ENCODE measurements around the gene NSDHL.
"Not testable (repeated sequence)": the region's sequence is repeated elsewhere in the genome, so short reads cannot be mapped to it uniquely, and the experiment has no call there.

The NSDHL gene

DNA sequence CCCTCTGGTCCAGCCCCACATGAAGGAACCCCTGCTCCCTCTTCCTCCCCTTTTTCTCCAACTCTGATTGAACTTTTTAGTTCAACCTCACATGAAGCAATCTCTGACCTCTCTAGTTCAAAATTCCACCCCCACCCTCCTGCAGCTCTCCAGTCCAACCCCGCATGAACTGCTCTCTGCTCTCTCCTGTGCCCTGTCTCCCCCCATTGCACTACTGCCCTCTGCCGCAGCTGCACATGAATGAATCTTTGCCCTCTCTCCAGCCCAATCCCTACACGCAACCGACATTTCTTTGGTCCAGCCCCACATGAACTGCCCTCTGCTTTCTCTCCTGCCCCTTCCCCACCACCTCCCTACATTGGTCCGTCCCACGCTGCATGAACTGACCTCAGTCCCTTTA, 7.2 kb upstream of the NSDHL start:
- no peak for DNase-seq (ENCODE audit: low read depth)
- no peak overlapping the region for H3K4me3 ChIP-seq (ENCODE audit: low read depth, low read length)
- TF ChIP-seq, protein P1, sequence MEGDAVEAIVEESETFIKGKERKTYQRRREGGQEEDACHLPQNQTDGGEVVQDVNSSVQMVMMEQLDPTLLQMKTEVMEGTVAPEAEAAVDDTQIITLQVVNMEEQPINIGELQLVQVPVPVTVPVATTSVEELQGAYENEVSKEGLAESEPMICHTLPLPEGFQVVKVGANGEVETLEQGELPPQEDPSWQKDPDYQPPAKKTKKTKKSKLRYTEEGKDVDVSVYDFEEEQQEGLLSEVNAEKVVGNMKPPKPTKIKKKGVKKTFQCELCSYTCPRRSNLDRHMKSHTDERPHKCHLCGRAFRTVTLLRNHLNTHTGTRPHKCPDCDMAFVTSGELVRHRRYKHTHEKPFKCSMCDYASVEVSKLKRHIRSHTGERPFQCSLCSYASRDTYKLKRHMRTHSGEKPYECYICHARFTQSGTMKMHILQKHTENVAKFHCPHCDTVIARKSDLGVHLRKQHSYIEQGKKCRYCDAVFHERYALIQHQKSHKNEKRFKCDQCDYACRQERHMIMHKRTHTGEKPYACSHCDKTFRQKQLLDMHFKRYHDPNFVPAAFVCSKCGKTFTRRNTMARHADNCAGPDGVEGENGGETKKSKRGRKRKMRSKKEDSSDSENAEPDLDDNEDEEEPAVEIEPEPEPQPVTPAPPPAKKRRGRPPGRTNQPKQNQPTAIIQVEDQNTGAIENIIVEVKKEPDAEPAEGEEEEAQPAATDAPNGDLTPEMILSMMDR (IDR thresholded peaks at IDR 0.05; ENCODE audit: insufficient read depth, low read depth, low read length, missing control alignments) = no peak

- TF ChIP-seq, protein P1 (IDR thresholded peaks at IDR 0.05; ENCODE audit: insufficient read depth, low read depth, low read length, missing control alignments) = no peak
- DNase-seq (ENCODE audit: low read depth) = no peak
- no peak overlapping the region for H3K4me3 ChIP-seq (ENCODE audit: low read depth, low read length)
Measured at GRCh38 chrX:152824841-152825374, 6.0 kb upstream of the NSDHL start.

DNA sequence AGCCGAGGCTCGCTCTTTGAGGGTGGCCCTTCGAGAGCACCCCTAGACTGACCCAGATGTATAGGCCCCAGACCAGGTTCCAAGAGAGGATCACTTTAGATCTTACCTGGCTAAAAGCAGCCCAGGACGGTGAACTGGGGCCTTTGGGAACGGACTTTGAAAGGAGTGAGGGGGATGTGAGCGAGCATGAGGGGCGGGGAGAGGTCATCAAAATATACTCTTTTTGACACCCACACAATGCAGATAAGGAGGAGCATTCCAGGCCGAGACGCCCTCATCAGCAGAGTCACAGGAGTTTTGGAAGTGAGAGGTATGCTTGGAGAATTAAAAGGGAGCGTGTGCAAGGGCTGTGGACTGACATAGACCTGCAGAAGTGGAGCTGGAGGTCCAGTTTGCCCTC, 528 bp downstream of the NSDHL start:
- no peak for DNase-seq (ENCODE audit: low read depth)

DNA sequence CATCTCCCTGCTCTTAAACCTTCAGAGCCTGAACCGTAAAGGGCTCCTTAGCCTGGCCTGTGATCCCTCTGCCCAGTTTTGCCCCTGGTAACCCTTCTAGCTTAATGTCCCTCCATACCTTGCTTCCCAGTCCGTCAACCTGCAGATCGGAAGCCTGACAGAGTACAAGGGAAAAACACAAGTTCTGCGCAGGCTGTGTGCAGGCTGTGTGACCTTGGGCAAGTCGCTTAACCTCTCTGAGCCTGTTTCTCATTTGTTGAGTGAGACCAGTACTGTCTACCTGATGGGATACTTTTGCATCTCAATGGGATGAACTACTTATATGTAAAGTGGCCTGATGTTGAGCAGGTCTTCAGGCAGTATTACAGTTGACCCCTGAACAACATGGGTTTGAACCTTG, 1.7 kb downstream of the NSDHL start:
- TF ChIP-seq, protein P1 (IDR thresholded peaks at IDR 0.05; ENCODE audit: insufficient read depth, low read depth, low read length, missing control alignments) = no peak
- no peak for DNase-seq (ENCODE audit: low read depth)
- no peak overlapping the region for H3K4me3 ChIP-seq (ENCODE audit: low read depth, low read length)

More for the DNA sequence above, 528 bp downstream of the NSDHL start:
- H3K4me3 ChIP-seq (ENCODE audit: low read depth, low read length) = peak overlapping the region; percentile 70
- TF ChIP-seq, protein P1 (IDR thresholded peaks at IDR 0.05; ENCODE audit: insufficient read depth, low read depth, low read length, missing control alignments) = no peak

DNA sequence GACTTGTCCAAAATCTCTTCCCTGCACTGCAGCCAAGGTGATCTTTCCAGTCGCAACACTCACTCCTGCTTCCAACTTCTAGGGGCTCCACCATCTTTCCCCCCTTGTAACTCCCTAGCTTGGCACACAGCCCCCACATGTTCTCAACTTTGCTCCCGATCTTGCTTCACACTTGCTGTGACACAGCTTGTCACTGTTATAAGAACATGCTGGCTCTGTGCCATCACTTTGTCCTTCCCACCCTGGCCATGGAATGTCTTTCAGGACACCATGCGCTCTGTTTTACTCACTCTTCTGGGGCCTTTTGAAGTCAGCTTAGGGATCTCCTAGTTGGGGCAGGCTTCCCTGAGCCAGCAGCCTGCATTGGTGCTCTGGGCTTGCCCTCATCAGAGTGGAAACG, 2.5 kb downstream of the NSDHL start:
- DNase-seq (ENCODE audit: low read depth) = no peak
- TF ChIP-seq, protein P1 (IDR thresholded peaks at IDR 0.05; ENCODE audit: insufficient read depth, low read depth, low read length, missing control alignments) = no peak
- no peak overlapping the region for H3K4me3 ChIP-seq (ENCODE audit: low read depth, low read length)

DNA sequence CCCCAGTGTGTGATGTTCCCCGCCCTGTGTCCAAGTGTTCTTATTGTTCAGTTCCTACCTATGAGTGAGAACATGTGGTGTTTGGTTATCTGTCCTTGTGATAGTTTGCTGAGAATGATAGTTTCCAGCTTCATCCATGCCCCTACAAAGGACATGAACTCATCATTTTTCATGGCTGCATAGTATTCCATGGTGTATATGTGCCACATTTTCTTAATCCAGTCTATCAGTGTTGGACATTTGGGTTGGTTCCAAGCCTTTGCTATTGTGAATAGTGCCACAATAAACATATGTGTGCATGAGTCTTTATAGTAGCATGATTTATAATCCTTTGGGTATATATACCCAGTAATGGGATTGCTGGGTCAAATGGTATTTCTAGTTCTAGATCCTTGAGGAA, 4.6 kb downstream of the NSDHL start:
- H3K4me3 ChIP-seq (ENCODE audit: low read depth, low read length); DNase-seq (ENCODE audit: low read depth): not testable (repeated sequence)

GRCh38 chrX:152842772-152843338, 12.0 kb downstream of the NSDHL start:
- no peak for DNase-seq (ENCODE audit: low read depth)
- TF ChIP-seq, protein P1 (IDR thresholded peaks at IDR 0.05; ENCODE audit: insufficient read depth, low read depth, low read length, missing control alignments) = no peak
- no peak overlapping the region for H3K4me3 ChIP-seq (ENCODE audit: low read depth, low read length)
